Erythroblast (primary cell): ENCODE results near the gene UBE2S.

Experiments
- GATA1 ChIP-seq: IDR thresholded peaks from 2 replicates; pipeline ENCODE4 v1.6.1; 2011; ENCODE audit warnings: low read depth, mild to moderate bottlenecking, control low read depth, low read length, moderate library complexity
- POLR2A ChIP-seq: IDR thresholded peaks from 2 replicates; pipeline ENCODE4 v1.6.1; 2011; ENCODE audit warnings: mild to moderate bottlenecking, low read length

GRCh38 chr19:55453511-55454260, 46.1 kb upstream of the UBE2S start:
- no peak for TF ChIP-seq POLR2A
- TF ChIP-seq GATA1, result no peak
